OCI-LY3 (cell line): ENCODE results near the gene SDK1.

Source experiments
- EZH2phosphoT487 ChIP-seq: fragments of 200-600 bp; shearing (Covaris generic); IDR thresholded peaks from 2 replicates; pipeline ENCODE4 v1.6.1; 2018; ENCODE audit warnings: antibody characterized with exemption, mixed run types, low read depth
- TF ChIP-seq, protein P1 (sequence below): fragments of 200-600, 300-600 bp; sonication (generic); IDR thresholded peaks from 2 replicates; pipeline ENCODE4 v1.5.1; 2014; ENCODE audit warnings: antibody characterized with exemption, low read length, low read depth

DNA sequence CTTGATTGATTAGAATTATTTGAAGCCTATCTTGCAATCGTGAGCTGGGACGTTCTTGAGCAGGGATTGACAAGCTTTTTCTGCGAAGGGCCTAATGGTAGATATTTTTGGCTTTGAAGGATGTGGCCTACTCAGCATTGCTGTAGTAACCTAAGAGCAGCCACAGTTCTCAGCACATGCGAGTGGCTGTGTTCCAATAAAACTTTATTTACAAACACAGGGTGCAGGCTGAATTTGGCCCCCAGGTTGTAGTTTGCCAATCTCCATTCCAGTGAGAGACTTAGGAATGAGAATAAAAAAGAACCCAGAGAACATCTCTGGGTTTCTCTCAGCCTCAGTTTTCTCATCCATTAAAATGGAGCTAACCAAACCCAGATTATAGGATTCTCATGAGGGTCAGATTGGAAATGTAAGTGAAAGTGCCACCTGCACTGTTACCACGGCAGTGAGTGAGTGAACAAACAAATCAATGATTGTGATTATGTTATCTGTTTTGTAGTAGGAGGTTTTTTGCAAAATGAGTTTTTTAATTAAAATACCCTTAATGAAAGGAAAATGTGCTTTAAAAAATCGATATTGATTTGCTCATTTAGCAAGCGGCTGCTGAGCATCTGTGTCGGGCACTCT is 664.0 kb downstream of the SDK1 start:
- TF ChIP-seq, protein P1, sequence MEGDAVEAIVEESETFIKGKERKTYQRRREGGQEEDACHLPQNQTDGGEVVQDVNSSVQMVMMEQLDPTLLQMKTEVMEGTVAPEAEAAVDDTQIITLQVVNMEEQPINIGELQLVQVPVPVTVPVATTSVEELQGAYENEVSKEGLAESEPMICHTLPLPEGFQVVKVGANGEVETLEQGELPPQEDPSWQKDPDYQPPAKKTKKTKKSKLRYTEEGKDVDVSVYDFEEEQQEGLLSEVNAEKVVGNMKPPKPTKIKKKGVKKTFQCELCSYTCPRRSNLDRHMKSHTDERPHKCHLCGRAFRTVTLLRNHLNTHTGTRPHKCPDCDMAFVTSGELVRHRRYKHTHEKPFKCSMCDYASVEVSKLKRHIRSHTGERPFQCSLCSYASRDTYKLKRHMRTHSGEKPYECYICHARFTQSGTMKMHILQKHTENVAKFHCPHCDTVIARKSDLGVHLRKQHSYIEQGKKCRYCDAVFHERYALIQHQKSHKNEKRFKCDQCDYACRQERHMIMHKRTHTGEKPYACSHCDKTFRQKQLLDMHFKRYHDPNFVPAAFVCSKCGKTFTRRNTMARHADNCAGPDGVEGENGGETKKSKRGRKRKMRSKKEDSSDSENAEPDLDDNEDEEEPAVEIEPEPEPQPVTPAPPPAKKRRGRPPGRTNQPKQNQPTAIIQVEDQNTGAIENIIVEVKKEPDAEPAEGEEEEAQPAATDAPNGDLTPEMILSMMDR: no peak
- TF ChIP-seq EZH2phosphoT487: no peak
